HG03469 (cell line): ENCODE results near the gene ARHGAP1.
"Not testable (repeated sequence)": the region's sequence is repeated elsewhere in the genome, so short reads cannot be mapped to it uniquely, and the experiment has no call there.

Source experiments
- ATAC-seq: cut with Tn5 transposase; IDR thresholded peaks from one replicate; pipeline ENCODE4 v1.9.1; 2021; ENCODE audit warnings: mild to moderate bottlenecking, moderate library complexity, moderate number of reproducible peaks; ENCODE audit not compliant: unreplicated experiment

Gene ARHGAP1

DNA sequence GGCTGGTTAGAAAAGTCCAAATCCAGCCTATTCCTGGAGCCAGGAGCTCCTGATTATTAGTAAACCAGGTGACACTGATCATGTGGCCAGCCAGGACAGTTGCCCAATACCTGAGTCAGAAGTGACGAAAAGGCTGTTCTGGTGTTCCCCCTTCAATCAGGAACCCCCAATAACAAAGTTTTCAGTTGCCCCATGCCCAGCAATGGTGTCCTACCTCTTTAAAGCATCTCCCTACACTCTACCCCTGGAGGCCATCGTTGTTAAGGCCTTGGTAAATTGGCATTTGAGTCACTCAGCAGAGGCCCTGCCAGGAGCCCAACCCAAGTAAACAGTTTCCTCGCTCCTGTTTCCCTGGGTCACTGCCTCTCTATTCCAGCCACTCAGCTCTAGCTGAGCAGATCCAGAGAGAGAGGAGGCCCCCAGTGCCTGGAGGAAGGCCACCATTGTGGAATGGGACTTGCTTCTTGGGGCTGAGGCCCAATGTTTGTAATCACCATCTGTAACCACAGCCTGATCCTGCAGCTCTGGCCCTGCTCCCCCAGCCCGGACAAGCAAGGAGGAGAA, 25.0 kb downstream of the ARHGAP1 start:
- no peak for ATAC-seq

DNA sequence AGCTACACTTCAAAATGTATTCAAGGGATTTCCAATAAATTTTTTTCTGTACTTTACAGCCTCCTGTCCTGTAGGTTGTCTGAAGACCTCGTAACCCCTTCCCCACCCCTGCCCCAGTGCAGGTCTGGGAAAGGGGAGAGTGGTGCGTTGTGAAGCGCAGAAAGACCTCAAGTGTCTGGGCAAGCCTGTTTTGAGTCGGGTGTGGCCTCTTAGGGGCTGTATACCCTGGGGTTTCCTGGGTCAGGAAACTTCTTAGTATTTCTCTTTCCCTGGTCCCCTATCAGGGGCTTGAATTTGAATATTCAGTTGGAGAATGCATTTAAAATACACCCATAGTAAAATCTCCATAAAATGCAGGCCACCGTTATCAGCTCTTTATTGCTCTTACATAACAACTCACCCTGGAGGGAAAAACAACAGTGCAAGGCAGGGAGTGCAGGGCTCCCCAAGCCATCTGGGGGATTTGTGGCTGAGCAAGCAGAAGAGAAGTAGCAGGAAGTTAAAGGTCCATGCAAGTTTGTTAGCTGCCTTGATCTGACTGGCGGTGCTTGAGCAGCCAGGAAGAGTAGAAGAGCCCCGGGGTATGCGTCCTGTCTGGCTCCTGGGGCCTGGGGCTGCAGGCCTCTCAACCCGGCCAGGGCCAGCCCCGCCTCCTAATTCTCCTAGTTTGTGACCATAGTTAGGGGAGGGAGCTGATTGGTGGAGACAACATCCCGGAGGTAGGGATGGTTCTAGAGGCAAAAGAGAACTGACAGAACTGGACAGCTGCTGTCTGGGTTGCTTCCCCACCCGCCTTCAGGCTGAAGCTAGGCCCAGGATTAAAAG, 25.7 kb downstream of the ARHGAP1 start:
- ATAC-seq = no peak

DNA sequence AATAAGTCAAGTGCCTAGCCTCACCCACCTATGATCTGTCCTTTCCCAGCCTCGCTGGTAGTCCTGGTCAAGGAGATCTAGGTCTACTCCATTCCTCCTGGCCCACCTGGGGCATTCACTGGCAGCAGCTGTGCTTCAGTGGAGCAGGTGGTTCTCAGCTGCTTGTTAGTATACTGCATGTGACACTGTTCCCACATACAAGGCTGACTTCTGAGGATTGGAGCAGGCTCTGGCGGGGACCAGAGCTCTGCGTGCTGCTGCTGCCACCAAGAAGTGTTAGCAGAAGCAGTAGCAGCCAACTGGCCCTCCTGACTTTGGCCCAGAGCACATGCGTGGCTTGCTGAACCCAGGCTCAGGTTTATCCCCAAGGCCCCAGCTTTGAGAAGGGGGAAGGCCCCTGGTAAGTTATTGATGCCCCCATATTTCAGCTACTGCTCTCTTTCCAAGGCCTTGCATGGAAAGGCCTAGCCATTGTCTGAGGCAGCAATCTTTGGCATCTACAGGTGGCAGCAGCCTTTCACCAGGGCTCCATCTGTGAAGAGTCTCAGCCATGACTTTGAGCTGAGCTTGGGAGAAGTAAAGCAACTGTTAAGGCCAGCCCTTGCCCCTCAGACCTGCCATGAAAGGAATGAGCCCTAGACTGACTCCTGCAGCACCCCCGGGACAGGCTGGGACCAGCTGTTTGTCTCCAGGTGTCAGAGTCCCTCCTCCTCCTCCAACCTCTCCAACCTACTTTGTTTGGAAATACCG, 26.5 kb downstream of the ARHGAP1 start:
- ATAC-seq = no peak

DNA sequence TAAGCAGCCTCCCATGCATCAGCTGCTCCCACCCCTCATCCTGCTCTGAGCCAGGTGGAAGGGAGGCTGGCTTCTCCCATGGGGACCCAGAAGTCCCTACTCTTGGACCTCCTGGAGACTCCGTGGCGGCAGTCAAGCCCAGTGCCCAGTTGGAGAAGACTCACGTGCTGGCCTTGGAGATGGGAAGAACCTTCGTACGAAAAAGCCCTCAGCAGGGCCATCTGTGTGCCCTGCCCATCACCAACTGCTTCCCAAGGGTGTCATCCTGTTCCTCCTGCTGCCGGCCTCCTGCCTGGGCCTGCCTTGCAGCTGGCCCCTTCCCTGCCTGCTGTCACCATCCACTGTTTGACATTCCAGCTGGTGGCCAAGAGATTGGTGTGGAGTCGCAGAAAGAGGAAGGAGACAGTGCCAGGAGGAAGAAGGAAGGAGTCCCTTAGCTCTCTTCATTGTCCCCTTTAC, 28.0 kb downstream of the ARHGAP1 start:
- ATAC-seq = no peak

DNA sequence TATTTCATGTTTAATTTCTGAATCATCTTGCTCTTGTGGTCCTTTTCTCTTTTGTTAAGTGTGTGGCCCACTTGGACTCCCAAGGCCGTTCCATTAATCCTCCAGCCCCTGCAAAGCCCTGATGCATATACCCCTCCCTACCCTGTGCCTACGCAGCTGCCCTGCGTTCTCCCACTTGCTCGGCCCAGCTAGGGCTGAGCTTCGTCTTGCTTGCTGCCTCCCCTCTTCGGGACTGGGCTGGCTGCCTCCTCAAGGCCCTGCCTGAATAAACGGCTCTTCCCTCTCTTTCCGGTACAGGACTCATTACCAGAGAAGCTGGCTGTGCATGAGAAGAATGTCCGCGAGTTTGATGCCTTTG, 28.5 kb downstream of the ARHGAP1 start:
- no peak for ATAC-seq

DNA sequence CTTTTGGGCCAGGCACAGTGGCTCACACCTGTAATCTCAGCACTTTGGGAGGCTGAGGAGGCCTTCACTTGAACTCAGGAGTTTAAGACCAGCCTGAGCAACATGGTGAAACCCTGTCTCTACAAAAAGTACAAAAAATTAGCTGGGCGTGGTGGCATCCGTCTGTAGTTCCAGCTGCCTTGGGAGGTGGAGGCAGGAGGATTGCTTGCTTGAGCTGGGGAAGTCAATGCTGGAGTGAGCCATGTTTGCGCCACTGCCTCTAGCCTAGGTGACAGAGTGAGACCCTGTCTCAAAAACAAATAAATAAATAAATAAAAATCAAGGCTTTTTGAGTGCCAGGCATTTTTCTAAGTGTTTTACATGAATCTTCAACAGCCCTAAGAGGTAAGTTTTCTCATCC, 29.9 kb downstream of the ARHGAP1 start:
- ATAC-seq = not testable (repeated sequence)

DNA sequence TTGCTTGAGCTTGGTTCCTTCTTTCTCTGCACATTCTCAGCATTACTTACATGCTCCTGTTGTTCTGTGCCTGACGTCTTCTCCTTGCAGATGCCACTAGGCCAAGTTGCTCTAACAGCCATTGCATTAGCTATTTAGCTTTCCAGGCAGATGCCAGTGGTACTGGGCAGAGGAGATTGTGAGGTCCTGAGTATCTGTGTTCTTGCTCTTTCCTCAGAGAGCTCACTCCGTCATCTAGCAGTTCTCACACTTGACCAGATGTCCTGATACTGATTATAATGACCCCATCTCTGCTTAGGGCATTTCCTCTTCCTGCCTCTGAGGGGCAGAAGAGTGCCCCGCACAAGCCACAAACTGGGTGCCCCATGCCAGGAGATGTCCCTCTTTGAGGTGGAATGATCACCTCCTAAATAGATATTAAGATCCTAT, 30.7 kb downstream of the ARHGAP1 start:
- no peak for ATAC-seq

DNA sequence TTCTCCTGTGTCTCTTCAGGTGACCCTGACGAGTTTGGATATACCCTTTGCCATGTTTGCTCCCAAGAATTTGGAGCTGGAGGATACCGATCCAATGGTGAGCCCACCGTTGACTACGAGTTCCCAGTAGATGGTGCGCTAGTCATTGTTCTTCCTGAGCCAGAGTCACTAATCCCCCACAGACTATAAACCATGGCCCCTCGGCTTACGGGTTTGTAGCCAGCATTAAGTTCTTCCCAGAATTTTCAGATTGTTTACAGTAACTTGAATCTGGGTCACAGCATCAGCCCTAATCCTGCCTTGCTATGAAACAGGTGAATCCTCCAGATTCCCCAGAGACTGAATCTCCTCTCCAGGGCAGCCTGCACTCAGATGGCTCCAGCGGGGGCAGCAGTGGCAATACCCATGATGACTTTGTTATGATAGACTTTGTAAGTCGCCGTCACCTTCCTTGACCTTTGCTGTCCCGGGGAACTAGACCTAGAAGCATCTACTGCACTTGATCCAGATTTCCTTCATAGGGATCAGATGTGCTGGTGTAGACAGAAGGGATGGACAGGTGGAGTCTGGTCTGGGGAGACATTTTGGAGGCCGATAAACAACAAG, 31.8 kb downstream of the ARHGAP1 start:
- no peak for ATAC-seq

DNA sequence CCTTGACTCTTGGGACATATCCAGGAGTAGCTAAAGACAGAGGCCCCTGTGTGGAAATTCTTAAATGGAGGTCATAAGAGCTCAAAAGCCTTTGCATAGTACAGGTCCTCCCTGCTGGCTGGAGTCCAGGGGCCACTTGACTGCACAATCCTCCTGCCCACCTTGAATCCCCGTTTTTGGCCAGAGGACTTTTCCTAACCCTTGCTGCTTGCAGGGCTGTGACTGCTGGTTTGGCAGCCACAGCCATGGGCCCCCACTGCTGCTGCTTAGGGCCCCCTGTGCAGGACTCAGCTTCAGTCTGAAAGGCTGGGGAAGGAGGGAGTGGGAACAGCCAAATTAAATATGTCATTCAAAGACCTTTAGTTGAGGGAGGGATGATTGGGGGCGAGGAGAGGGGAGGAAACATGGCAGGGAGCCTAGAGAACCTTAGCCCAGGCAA, 33.4 kb downstream of the ARHGAP1 start:
- ATAC-seq = no peak

DNA sequence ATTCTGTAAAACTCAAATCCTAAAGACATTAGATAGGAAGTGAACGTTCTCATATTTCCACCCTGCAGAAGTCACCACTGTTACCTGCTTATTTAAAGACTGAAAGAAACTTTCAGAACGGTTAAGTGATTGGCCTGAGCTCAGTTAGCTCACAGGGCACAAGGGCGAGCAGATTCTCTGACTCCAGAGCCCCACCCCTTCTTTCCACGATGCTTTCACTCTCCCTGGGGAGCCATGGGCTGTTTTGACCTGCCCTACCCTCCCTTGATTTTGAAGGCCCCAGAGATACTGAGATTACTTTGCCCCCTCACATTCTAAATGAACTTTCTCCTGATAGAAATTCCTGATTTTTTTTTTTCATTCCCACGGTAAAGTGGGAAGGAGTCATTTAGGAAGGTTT, 33.9 kb downstream of the ARHGAP1 start:
- no peak for ATAC-seq

DNA sequence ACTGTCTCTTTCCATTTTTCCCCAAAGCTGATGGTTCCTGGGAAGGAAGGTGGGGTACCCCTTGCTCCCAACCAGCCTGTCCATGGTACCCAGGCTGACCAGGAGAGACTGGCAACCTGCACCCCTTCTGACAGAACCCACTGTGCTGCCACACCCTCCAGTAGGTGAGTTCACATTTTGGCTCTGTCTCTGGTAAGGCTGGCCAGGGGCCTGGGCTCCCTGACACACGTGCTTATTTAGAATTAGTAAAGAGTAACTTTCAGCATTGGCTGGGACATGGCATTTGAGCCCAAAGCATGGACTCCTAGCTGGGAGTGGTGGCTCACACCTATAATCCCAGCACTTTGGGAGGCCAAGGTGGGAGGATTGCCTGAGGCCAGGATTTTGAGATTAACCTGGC, 35.1 kb downstream of the ARHGAP1 start:
- ATAC-seq = no peak

DNA sequence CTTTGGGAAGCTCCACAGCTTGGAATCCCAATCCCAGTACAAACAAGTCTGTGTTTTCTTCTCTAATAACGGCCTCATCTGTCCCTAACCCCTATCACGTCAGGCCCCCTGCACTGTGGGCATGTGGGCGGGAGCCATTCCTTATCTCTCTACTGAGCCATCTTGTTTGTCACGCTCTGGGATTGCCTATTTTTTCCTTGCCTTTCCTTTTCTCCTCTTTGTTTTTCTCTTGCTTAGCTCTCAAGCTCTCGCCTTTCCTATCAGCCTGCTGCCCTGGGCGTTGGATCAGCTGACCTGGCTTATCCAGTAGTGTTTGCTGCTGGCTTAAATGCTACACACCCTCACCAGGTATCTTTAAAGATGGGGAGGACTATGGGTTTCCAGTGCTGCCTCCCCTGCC, 35.8 kb downstream of the ARHGAP1 start:
- no peak for ATAC-seq

DNA sequence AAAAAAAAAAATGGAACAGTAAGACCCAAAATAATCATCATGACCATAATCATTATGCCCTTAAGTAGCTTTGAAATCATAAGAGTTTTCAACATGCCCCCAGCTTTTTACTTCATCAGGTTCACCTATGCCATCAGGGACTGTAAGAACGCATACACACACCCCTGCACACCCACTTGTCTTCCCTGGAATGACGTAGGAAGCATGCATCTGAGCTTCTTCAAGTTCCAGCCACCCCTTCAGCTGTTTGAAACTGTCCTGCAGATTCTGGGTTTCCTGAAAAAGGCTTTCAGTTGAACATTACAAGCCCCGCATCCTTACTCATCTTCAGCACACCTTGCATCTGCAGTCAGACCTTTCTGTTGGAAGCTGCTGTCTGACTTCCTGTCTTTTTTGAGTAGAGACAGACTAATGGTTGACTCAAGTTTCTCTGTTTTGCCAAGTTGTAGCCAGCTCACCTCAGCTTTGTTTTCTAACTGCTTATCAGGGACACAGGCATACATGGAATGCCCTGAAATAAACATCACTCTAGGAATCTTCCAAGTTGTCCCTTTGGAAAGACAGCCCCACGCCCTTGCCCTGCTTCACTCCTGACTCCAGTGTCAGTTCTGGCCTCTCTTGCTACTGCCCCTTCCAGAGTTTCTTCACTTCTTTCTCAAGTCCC, 37.0 kb downstream of the ARHGAP1 start:
- no peak for ATAC-seq

DNA sequence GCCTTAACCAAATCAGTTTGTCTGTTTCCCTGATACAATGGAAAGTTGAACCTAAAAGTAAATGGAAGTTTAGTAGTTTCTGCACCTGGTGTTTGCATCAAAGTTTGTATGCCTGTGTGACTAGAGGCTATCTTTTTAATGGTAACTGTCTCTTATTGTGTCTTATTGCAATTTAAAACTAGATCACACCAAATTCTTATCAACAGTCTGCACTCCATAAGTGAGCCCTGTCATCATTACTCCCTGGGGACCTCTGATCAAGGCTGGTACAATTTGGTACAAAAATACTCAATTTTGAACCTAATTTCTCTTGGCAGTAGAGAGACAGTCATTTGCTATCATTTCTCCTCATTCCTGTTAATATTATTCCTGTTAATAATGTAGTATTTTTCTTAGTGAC, 38.1 kb downstream of the ARHGAP1 start:
- no peak for ATAC-seq

DNA sequence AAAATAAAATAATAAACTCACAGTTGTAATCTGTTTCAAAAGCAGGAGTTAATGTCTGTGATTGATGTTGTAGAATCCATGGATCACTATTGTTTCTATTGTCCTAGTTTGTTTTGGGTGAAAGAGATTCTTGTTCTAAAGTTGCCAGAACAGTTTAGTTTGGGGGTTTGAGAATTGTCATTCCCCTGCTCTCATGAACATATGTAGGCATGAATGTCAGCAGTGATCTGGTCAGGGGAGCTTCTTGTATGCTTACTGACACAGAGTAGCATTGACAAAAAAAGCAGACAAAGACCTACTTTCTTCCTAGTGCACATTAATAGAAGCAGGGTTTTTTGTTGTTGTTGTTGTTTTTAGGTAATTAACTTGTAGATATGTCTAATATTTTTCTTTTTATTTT, 38.6 kb downstream of the ARHGAP1 start:
- ATAC-seq = no peak

DNA sequence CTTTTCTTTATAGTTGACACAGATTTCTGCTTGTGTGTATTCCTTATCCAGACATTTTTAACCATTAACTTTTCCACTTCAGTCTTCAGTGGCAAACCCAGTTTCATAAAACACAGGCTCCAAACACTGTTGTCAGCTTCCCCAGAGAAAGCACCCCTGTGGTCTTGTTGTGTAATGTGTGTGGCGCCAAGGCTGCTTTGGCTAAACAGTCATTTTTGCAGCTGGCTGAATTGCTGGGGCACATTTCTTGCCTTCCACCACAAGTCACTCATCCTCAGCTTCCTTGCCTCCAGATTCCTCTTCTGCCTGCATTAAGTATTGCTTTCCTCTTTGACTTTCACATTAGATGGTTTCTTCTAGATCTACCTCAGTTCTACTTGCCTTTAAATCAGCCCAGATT, 40.5 kb downstream of the ARHGAP1 start:
- ATAC-seq = no peak

DNA sequence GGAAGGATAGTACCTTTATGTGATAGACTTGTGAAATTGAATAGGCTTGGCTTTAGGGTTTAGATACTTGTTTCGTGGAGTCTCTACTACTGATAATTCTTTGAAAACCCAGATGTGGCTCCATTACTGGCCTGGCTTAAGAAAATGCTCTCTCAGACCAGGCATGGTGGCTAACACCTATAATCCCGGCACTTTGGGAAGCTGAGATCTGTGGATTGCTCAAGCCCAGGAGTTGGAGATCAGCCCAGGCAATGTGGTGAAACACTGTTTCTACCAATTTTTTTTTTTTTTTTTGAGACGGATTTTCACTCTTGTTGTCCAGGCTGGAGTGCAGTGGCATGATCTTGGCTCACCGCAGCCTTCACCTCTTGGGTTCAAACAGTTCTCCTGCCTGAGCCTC, 42.2 kb downstream of the ARHGAP1 start:
- ATAC-seq = no peak

DNA sequence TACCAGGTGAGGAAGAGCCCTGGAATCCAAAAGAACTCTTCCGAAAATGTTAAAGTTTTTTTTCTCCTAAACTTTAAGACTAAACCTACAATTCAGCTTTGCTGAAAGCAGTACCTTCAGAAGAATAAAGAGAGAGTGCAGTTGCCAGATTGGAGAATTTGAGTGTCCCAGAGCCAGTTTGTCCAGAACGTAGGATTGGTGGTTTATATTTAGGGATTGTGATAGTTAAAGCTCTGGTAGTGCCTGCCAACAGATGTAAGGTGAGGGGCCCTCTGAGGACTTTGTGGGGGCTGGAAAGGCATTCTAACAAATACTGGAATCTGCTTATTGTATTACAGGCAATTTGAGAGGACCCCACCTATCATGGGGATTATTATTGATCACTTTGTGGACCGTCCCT, 43.2 kb downstream of the ARHGAP1 start:
- ATAC-seq = no peak

DNA sequence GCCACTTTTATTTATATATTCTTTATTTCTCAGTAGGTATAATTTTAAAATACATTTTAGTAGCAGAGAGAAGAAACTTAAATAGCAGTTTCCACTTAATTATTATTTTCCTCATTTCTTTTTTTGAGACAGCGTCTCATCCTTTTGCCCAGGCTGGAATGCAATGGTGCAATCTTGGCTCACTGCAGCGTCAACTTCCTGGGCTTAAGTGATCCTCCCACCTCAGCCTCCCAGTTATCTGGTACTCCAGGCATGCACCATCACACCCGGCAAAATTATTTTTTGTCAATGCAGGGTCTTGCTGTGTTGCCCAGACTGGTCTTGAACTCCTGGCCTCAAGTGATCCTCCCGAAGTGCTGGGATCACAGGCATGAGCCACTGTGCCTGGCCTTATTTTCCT, 44.8 kb downstream of the ARHGAP1 start:
- ATAC-seq = no peak

DNA sequence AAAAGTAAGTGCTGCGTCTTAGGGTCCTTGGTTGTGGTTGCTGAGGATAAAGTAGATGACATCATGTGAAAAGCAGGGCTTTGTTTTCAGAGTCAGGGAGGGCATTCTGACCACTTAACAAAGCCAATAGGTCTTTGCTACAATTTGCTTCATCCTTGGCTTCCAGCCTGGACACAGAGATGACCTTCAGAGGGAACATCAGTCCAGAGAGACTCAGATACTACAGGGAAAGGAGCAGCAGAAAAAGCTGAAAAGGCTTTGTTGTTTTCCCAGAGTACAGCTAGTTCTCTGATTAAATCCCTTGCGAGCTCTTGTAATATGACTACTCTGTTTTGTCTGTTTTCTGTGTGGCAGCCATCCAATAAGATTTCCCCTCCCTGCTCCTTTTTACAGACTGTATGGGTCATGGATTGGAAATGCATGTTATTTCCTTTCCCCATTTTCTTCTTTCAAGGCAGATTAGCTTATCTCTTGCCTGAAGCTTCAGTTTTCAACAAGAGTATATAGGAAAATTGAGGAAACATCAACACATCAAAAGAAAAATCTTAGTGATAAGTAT, 51.2 kb downstream of the ARHGAP1 start:
- no peak for ATAC-seq

DNA sequence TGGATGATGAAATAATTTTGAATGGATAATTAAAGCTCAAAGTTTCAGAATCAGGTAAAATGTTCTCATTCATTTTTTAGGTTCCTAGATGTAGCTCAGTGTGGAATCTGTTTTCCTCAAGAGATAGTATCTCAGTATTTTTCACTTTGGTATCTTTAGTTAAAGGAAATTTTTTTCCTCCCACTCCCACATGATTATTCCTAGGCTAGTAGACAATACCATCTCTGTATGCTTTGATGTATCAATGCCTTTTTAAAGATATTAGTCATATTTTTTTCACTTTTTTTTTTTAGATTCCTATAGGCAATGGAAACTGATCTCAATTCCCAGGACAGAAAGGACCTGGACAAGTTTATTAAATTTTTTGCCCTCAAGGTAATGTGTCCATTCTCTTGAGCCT, 56.4 kb downstream of the ARHGAP1 start:
- ATAC-seq = no peak
